Activated T-cell treated with anti-CD3 and anti-CD28 coated beads for 1 hour (primary cell): Measurements from ENCODE around the gene YBX1.
A peak's percentile ranks its signal among the peaks of the same experiment; 100 is the strongest.
"Not testable (repeated sequence)": the region's sequence is repeated elsewhere in the genome, so short reads cannot be mapped to it uniquely, and the experiment has no call there.

Experiments used
- DNase-seq: peaks from one replicate; pipeline ENCODE4 v3.0.0-alpha.2; 2020; ENCODE audit warnings: low read depth

The YBX1 gene

GRCh38 chr1:42689912-42690311 lies 7.7 kb downstream of the YBX1 start:
- DNase-seq = no peak

GRCh38 chr1:42690477-42691156 lies 8.4 kb downstream of the YBX1 start:
- DNase-seq = no peak

GRCh38 chr1:42691157-42691498 lies 8.9 kb downstream of the YBX1 start:
- no peak for DNase-seq

GRCh38 chr1:42692461-42692860 lies 10.2 kb downstream of the YBX1 start:
- DNase-seq = no peak

GRCh38 chr1:42692911-42693310 lies 10.7 kb downstream of the YBX1 start:
- no peak for DNase-seq

GRCh38 chr1:42698081-42698813 lies 16.0 kb downstream of the YBX1 start:
- DNase-seq = no peak

- no peak for DNase-seq
Measured at GRCh38 chr1:42700006-42700405, 17.8 kb downstream of the YBX1 start.

GRCh38 chr1:42703888-42704464 lies 21.8 kb downstream of the YBX1 start:
- no peak for DNase-seq

- not testable (repeated sequence) for DNase-seq
Measured at GRCh38 chr1:42712808-42713207, 30.6 kb downstream of the YBX1 start.

GRCh38 chr1:42713293-42713692 lies 31.1 kb downstream of the YBX1 start:
- no peak for DNase-seq

- DNase-seq = not testable (repeated sequence)
Measured at GRCh38 chr1:42714441-42714840, 32.2 kb downstream of the YBX1 start.

- no peak for DNase-seq
Measured at GRCh38 chr1:42720868-42721267, 38.6 kb downstream of the YBX1 start.

- DNase-seq = no peak
Measured at GRCh38 chr1:42721926-42722325, 39.7 kb downstream of the YBX1 start.

GRCh38 chr1:42722403-42722802 lies 40.2 kb downstream of the YBX1 start:
- not testable (repeated sequence) for DNase-seq

- no peak for DNase-seq
Measured at GRCh38 chr1:42723511-42723910, 41.3 kb downstream of the YBX1 start.

GRCh38 chr1:42725820-42726219 lies 43.6 kb downstream of the YBX1 start:
- not testable (repeated sequence) for DNase-seq

- DNase-seq = no peak
Measured at GRCh38 chr1:42730002-42730401, 47.8 kb downstream of the YBX1 start.

- peak; percentile 9 for DNase-seq
Measured at GRCh38 chr1:42730988-42731387, 48.8 kb downstream of the YBX1 start.

GRCh38 chr1:42731585-42731984 lies 49.4 kb downstream of the YBX1 start:
- no peak for DNase-seq

GRCh38 chr1:42732126-42732680 lies 50.0 kb downstream of the YBX1 start:
- no peak for DNase-seq

- no peak for DNase-seq
Measured at GRCh38 chr1:42733415-42734200, 51.4 kb downstream of the YBX1 start.
